NCI-H2227 (cell line): ENCODE data around the gene PRELP.
"Not testable (repeated sequence)": the region's sequence is repeated elsewhere in the genome, so short reads cannot be mapped to it uniquely, and the experiment has no call there.

Experiments
- DNase-seq: peaks from one replicate; lab custom pipeline; 2025; ENCODE audit not compliant: unreplicated experiment; lab: John Stamatoyannopoulos, UW

PRELP gene

GRCh38 chr1:203504400-203505250 is 29.0 kb downstream of the PRELP start:
- DNase-seq, result peak; percentile 91

GRCh38 chr1:203505526-203506204 is 30.1 kb downstream of the PRELP start:
- no peak for DNase-seq

- DNase-seq, result peak; percentile 32
Measured at GRCh38 chr1:203506858-203507626, 31.4 kb downstream of the PRELP start.

GRCh38 chr1:203507759-203508158 is 32.2 kb downstream of the PRELP start:
- no peak for DNase-seq

- DNase-seq, result peak; percentile 69
Measured at GRCh38 chr1:203508463-203509073, 33.0 kb downstream of the PRELP start.

GRCh38 chr1:203509135-203509534 is 33.5 kb downstream of the PRELP start:
- no peak for DNase-seq

GRCh38 chr1:203511513-203511912 is 35.9 kb downstream of the PRELP start:
- DNase-seq, result no peak

- DNase-seq, result no peak
Measured at GRCh38 chr1:203511930-203512329, 36.3 kb downstream of the PRELP start.

- DNase-seq, result no peak
Measured at GRCh38 chr1:203512517-203512847, 36.9 kb downstream of the PRELP start.

- no peak for DNase-seq
Measured at GRCh38 chr1:203512848-203513584, 37.4 kb downstream of the PRELP start.

GRCh38 chr1:203513585-203514031 is 38.0 kb downstream of the PRELP start:
- DNase-seq, result no peak

GRCh38 chr1:203516184-203516583 is 40.6 kb downstream of the PRELP start:
- no peak for DNase-seq

- no peak for DNase-seq
Measured at GRCh38 chr1:203516906-203517305, 41.3 kb downstream of the PRELP start.

- peak; percentile 51 for DNase-seq
Measured at GRCh38 chr1:203517426-203518110, 42.0 kb downstream of the PRELP start.

- not testable (repeated sequence) for DNase-seq
Measured at GRCh38 chr1:203518139-203518538, 42.5 kb downstream of the PRELP start.

GRCh38 chr1:203518541-203518940 is 42.9 kb downstream of the PRELP start:
- DNase-seq, result no peak

- no peak for DNase-seq
Measured at GRCh38 chr1:203519053-203519840, 43.6 kb downstream of the PRELP start.

GRCh38 chr1:203519896-203520295 is 44.3 kb downstream of the PRELP start:
- DNase-seq, result no peak

- no peak for DNase-seq
Measured at GRCh38 chr1:203520315-203520714, 44.7 kb downstream of the PRELP start.
